Retinal pigment epithelial cell (primary cell): ENCODE measurements around the gene ZXDC.

ENCODE experiments used
- DNase-seq: peaks from one replicate; pipeline ENCODE4 v3.0.0-alpha.2; 2010; ENCODE audit warnings: low read depth
- H3K4me3 ChIP-seq: 2 replicates; pipeline ENCODE4 v1.5.1; 2011; ENCODE audit warnings: mild to moderate bottlenecking, low read length, control low read depth, moderate library complexity
- CTCF ChIP-seq: conservative IDR thresholded peaks from 2 replicates; pipeline ENCODE4 v1.5.1; 2011; ENCODE audit warnings: low read depth, low read length, control low read depth, inconsistent platforms

ZXDC gene

GRCh38 chr3:126445506-126445905 lies 30.2 kb downstream of the ZXDC start:
- no peak for DNase-seq
- no peak for TF ChIP-seq CTCF
- H3K4me3 ChIP-seq: no peak overlapping the region

GRCh38 chr3:126442856-126443242 lies 32.8 kb downstream of the ZXDC start:
- no peak overlapping the region for H3K4me3 ChIP-seq
- TF ChIP-seq CTCF: no peak
- no peak for DNase-seq

GRCh38 chr3:126442094-126442855 lies 33.4 kb downstream of the ZXDC start:
- DNase-seq: no peak
- H3K4me3 ChIP-seq: no peak overlapping the region
- no peak for TF ChIP-seq CTCF

GRCh38 chr3:126441256-126441880 lies 34.3 kb downstream of the ZXDC start:
- H3K4me3 ChIP-seq: no peak overlapping the region
- TF ChIP-seq CTCF: no peak
- no peak for DNase-seq

- no peak for DNase-seq
- no peak for TF ChIP-seq CTCF
- H3K4me3 ChIP-seq: no peak overlapping the region
These were observed 35.0 kb downstream of the ZXDC start for GRCh38 chr3:126440709-126440995.

- TF ChIP-seq CTCF: no peak
- H3K4me3 ChIP-seq: no peak overlapping the region
- DNase-seq: no peak
These were observed 35.6 kb downstream of the ZXDC start for GRCh38 chr3:126439968-126440708.
